ENCODE results near the gene HIC2.
"Not testable (repeated sequence)": the region's sequence is repeated elsewhere in the genome, so short reads cannot be mapped to it uniquely, and the experiment has no call there.

The HIC2 gene

GRCh38 chr22:21455334-21456089 lies 38.3 kb downstream of the HIC2 start:
- H3K27me3 ChIP-seq (ENCODE audit: control insufficient read depth, insufficient read depth, low read length): no peaks in the 10 kb centered on the region
- no peak overlapping the region for H3K4me3 ChIP-seq (ENCODE audit: low read depth, low read length)
- H3K9ac ChIP-seq (ENCODE audit: low read length): no peak overlapping the region
- no peaks in the 10 kb centered on the region for H3K9me3 ChIP-seq (ENCODE audit: control insufficient read depth, insufficient read depth, low read depth, low read length)
- peaks cover 22% of the 10 kb centered on the region for H3K4me1 ChIP-seq (ENCODE audit: control insufficient read depth, insufficient read depth, low read length)
- H3K27ac ChIP-seq (ENCODE audit: low read depth, low read length): no peak overlapping the region
- no peaks in the 10 kb centered on the region for H3K36me3 ChIP-seq (ENCODE audit: control insufficient read depth, insufficient read depth, low read length)

- no peak overlapping the region for H3K27ac ChIP-seq (ENCODE audit: low read depth, low read length)
- peaks cover 22% of the 10 kb centered on the region for H3K4me1 ChIP-seq (ENCODE audit: control insufficient read depth, insufficient read depth, low read length)
- H3K27me3 ChIP-seq (ENCODE audit: control insufficient read depth, insufficient read depth, low read length): no peaks in the 10 kb centered on the region
- H3K9ac ChIP-seq (ENCODE audit: low read length): no peak overlapping the region
- H3K36me3 ChIP-seq (ENCODE audit: control insufficient read depth, insufficient read depth, low read length): no peaks in the 10 kb centered on the region
- H3K9me3 ChIP-seq (ENCODE audit: control insufficient read depth, insufficient read depth, low read depth, low read length): no peaks in the 10 kb centered on the region
- H3K4me3 ChIP-seq (ENCODE audit: low read depth, low read length): no peak overlapping the region
Measured at GRCh38 chr22:21457023-21457787, 40.0 kb downstream of the HIC2 start.

- H3K4me3 ChIP-seq (ENCODE audit: low read depth, low read length); H3K4me1 ChIP-seq (ENCODE audit: control insufficient read depth, insufficient read depth, low read length); H3K27me3 ChIP-seq (ENCODE audit: control insufficient read depth, insufficient read depth, low read length); H3K9ac ChIP-seq (ENCODE audit: low read length); H3K36me3 ChIP-seq (ENCODE audit: control insufficient read depth, insufficient read depth, low read length); H3K27ac ChIP-seq (ENCODE audit: low read depth, low read length); H3K9me3 ChIP-seq (ENCODE audit: control insufficient read depth, insufficient read depth, low read depth, low read length): not testable (repeated sequence)
Measured at GRCh38 chr22:21462672-21463071, 45.5 kb downstream of the HIC2 start.

- H3K9me3 ChIP-seq (ENCODE audit: control insufficient read depth, insufficient read depth, low read depth, low read length); H3K27ac ChIP-seq (ENCODE audit: low read depth, low read length); H3K36me3 ChIP-seq (ENCODE audit: control insufficient read depth, insufficient read depth, low read length); H3K27me3 ChIP-seq (ENCODE audit: control insufficient read depth, insufficient read depth, low read length); H3K9ac ChIP-seq (ENCODE audit: low read length); H3K4me1 ChIP-seq (ENCODE audit: control insufficient read depth, insufficient read depth, low read length): not testable (repeated sequence)
- H3K4me3 ChIP-seq (ENCODE audit: low read depth, low read length): peak within 1 kb of the TSS; percentile 47
Measured at GRCh38 chr22:21467337-21468193, 50.4 kb downstream of the HIC2 start, which contains the start of gene TMEM191C. Gene TMEM191C, plus strand, starts transcription at chr22:21467387. Its CDS starts 73 bp downstream, at chr22:21467460.

GRCh38 chr22:21468194-21469096 lies 51.3 kb downstream of the HIC2 start:
- H3K27ac ChIP-seq (ENCODE audit: low read depth, low read length); H3K27me3 ChIP-seq (ENCODE audit: control insufficient read depth, insufficient read depth, low read length); H3K9ac ChIP-seq (ENCODE audit: low read length); H3K9me3 ChIP-seq (ENCODE audit: control insufficient read depth, insufficient read depth, low read depth, low read length); H3K36me3 ChIP-seq (ENCODE audit: control insufficient read depth, insufficient read depth, low read length); H3K4me1 ChIP-seq (ENCODE audit: control insufficient read depth, insufficient read depth, low read length): not testable (repeated sequence)
- H3K4me3 ChIP-seq (ENCODE audit: low read depth, low read length): peak overlapping the region; percentile 47

- H3K9me3 ChIP-seq (ENCODE audit: control insufficient read depth, insufficient read depth, low read depth, low read length); H3K36me3 ChIP-seq (ENCODE audit: control insufficient read depth, insufficient read depth, low read length): not testable (repeated sequence)
Measured at GRCh38 chr22:21469097-21469994, 52.2 kb downstream of the HIC2 start.

GRCh38 chr22:21472984-21473383 lies 55.8 kb downstream of the HIC2 start:
- not testable (repeated sequence) for H3K9me3 ChIP-seq (ENCODE audit: control insufficient read depth, insufficient read depth, low read depth, low read length); H3K27ac ChIP-seq (ENCODE audit: low read depth, low read length); H3K27me3 ChIP-seq (ENCODE audit: control insufficient read depth, insufficient read depth, low read length); H3K36me3 ChIP-seq (ENCODE audit: control insufficient read depth, insufficient read depth, low read length); H3K9ac ChIP-seq (ENCODE audit: low read length); H3K4me1 ChIP-seq (ENCODE audit: control insufficient read depth, insufficient read depth, low read length); H3K4me3 ChIP-seq (ENCODE audit: low read depth, low read length)

More at GRCh38 chr22:21469097-21469994, 52.2 kb downstream of the HIC2 start:
- H3K27ac ChIP-seq (ENCODE audit: low read depth, low read length); H3K27me3 ChIP-seq (ENCODE audit: control insufficient read depth, insufficient read depth, low read length); H3K4me1 ChIP-seq (ENCODE audit: control insufficient read depth, insufficient read depth, low read length); H3K4me3 ChIP-seq (ENCODE audit: low read depth, low read length); H3K9ac ChIP-seq (ENCODE audit: low read length): not testable (repeated sequence)

GRCh38 chr22:21473664-21474063 lies 56.5 kb downstream of the HIC2 start:
- H3K4me3 ChIP-seq (ENCODE audit: low read depth, low read length); H3K36me3 ChIP-seq (ENCODE audit: control insufficient read depth, insufficient read depth, low read length); H3K27ac ChIP-seq (ENCODE audit: low read depth, low read length); H3K9me3 ChIP-seq (ENCODE audit: control insufficient read depth, insufficient read depth, low read depth, low read length); H3K27me3 ChIP-seq (ENCODE audit: control insufficient read depth, insufficient read depth, low read length); H3K4me1 ChIP-seq (ENCODE audit: control insufficient read depth, insufficient read depth, low read length); H3K9ac ChIP-seq (ENCODE audit: low read length): not testable (repeated sequence)

- not testable (repeated sequence) for H3K4me1 ChIP-seq (ENCODE audit: control insufficient read depth, insufficient read depth, low read length); H3K9ac ChIP-seq (ENCODE audit: low read length); H3K27ac ChIP-seq (ENCODE audit: low read depth, low read length); H3K27me3 ChIP-seq (ENCODE audit: control insufficient read depth, insufficient read depth, low read length); H3K9me3 ChIP-seq (ENCODE audit: control insufficient read depth, insufficient read depth, low read depth, low read length); H3K4me3 ChIP-seq (ENCODE audit: low read depth, low read length); H3K36me3 ChIP-seq (ENCODE audit: control insufficient read depth, insufficient read depth, low read length)
Measured at GRCh38 chr22:21484039-21484438, 66.9 kb downstream of the HIC2 start.

GRCh38 chr22:21487723-21488122 lies 70.6 kb downstream of the HIC2 start:
- H3K27ac ChIP-seq (ENCODE audit: low read depth, low read length); H3K9me3 ChIP-seq (ENCODE audit: control insufficient read depth, insufficient read depth, low read depth, low read length); H3K9ac ChIP-seq (ENCODE audit: low read length); H3K27me3 ChIP-seq (ENCODE audit: control insufficient read depth, insufficient read depth, low read length); H3K36me3 ChIP-seq (ENCODE audit: control insufficient read depth, insufficient read depth, low read length); H3K4me3 ChIP-seq (ENCODE audit: low read depth, low read length); H3K4me1 ChIP-seq (ENCODE audit: control insufficient read depth, insufficient read depth, low read length): not testable (repeated sequence)

Data from HUES6 (cell line).